GM12878 (cell line): ENCODE data around the gene CSTF1. TPM values are rescaled to one million over a fixed set of nuclear protein-coding genes. Genes with fewer than 3 reads are reported as not detected.

Experiments
- ATAC-seq: fragments of 200-7000 bp; cut with Tn5 transposase; 3 replicates; pipeline ENCODE4 v1.9.1; 2020; ENCODE audit warnings: mild to moderate bottlenecking, moderate library complexity
- BruUV-seq: library from RNA; stranded (reverse); fragments of 400-500 nt; replicated peaks from 2 replicates; lab custom pipeline; 2021; lab: Mats Ljungman, UMichigan
- CTCF ChIA-PET: fragments of 300-600 bp; sonication (Branson Sonifier 250); formaldehyde crosslinking; extraction: SDS; loops from one replicate; lab custom pipeline; 2021; ENCODE audit warnings: inconsistent platforms; lab: Yijun Ruan, JAX
- POLR2A ChIA-PET: fragments of 350-600 bp; formaldehyde crosslinking; extraction: SDS; loops from one replicate; lab custom pipeline; 2021; ENCODE audit warnings: inconsistent platforms; lab: Charles Lee
- RAD21 ChIA-PET: fragments of 300-600 bp; sonication (Branson Sonifier 250); formaldehyde crosslinking; loops from one replicate; lab custom pipeline; 2023; ENCODE audit warnings: antibody characterized with exemption; ENCODE audit not compliant: unreplicated experiment; lab: Charles Lee
- SMC1A ChIA-PET: fragments of 300-600 bp; sonication (Branson Sonifier 250); formaldehyde crosslinking; loops from one replicate; lab custom pipeline; 2023; ENCODE audit not compliant: unreplicated experiment, uncharacterized antibody; lab: Charles Lee
- DNase-seq: peaks from one replicate; pipeline ENCODE4 v3.0.0-alpha.2; 2011; ENCODE audit warnings: low read depth, low spot score
- FAIRE-seq: peaks from 3 replicates; lab custom pipeline; 2011; peaks lifted over from hg19 to GRCh38; lab: Jason Lieb, UNC
- H2AFZ ChIP-seq: 2 replicates; pipeline ENCODE4 v1.6.0; 2011; ENCODE audit warnings: low read depth, low read length, control low read depth; ENCODE audit not compliant: control insufficient read depth
- H3K27ac ChIP-seq: 2 replicates; pipeline ENCODE4 v1.5.1; 2011; ENCODE audit warnings: control low read depth; ENCODE audit not compliant: control insufficient read depth, insufficient read depth
- H3K27me3 ChIP-seq, 2 experiments: replicated peaks in 1 of 2; 2 replicates each; pipeline versions ENCODE4 v1.6.0 to v1.6.1; 2011; ENCODE audit warnings: low read length in 1 of 2; ENCODE audit not compliant: control insufficient read depth in 2 of 2, insufficient read depth in 2 of 2
- H3K36me3 ChIP-seq, 2 experiments: 2 replicates each; pipeline ENCODE4 v1.5.1; 2011; ENCODE audit warnings: low read length in 1 of 2; ENCODE audit not compliant: control insufficient read depth in 2 of 2, insufficient read depth in 2 of 2
- H3K4me1 ChIP-seq: 2 replicates; pipeline ENCODE4 v1.6.1; 2011; ENCODE audit warnings: mild to moderate bottlenecking, low read length, moderate library complexity, mixed read lengths; ENCODE audit not compliant: control insufficient read depth, insufficient read depth
- H3K4me2 ChIP-seq: 2 replicates; pipeline ENCODE4 v1.6.0; 2011; ENCODE audit warnings: control low read depth; ENCODE audit not compliant: control insufficient read depth, insufficient read depth
- H3K4me3 ChIP-seq: fragments of 200-600 bp; sonication (generic); 2 replicates; pipeline ENCODE4 v1.5.1; 2016
- H3K79me2 ChIP-seq: 2 replicates; pipeline ENCODE4 v1.6.0; 2011; ENCODE audit warnings: low read length; ENCODE audit not compliant: control insufficient read depth, insufficient read depth
- H3K9ac ChIP-seq: 2 replicates; pipeline ENCODE4 v1.8.0; 2011; ENCODE audit warnings: low read length, control low read depth, mixed read lengths; ENCODE audit not compliant: control insufficient read depth, insufficient read depth
- H3K9me3 ChIP-seq: replicated peaks from 3 replicates; pipeline ENCODE4 v1.5.1; 2011; ENCODE audit warnings: mild to moderate bottlenecking, low read length; ENCODE audit not compliant: control insufficient read depth, insufficient read depth
- H4K20me1 ChIP-seq: 2 replicates; pipeline ENCODE4 v1.6.0; 2011; ENCODE audit not compliant: control insufficient read depth, insufficient read depth
- CUX1 ChIP-seq: IDR thresholded peaks from 2 replicates; pipeline ENCODE4 v1.6.1; 2012; ENCODE audit warnings: improper control_type of control experiment, low read depth, low read length; ENCODE audit not compliant: insufficient replicate concordance
- MYB ChIP-seq: fragments of 150-350 bp; IDR thresholded peaks from 2 replicates; pipeline ENCODE4 v1.6.1; 2014; ENCODE audit warnings: mild to moderate bottlenecking, low read depth, low read length, borderline replicate concordance
- NKRF ChIP-seq: fragments of 450-650 bp; conservative IDR thresholded peaks from 2 replicates; pipeline ENCODE4 v1.6.1; 2017; ENCODE audit warnings: mild to moderate bottlenecking, moderate library complexity
- RFX5 ChIP-seq: IDR thresholded peaks from 2 replicates; pipeline ENCODE4 v1.6.1; 2011; ENCODE audit warnings: low read depth, low read length, improper control_type of control experiment
- SIN3A ChIP-seq: IDR thresholded peaks from 2 replicates; pipeline ENCODE4 v1.6.1; 2012; ENCODE audit warnings: low read depth, low read length, improper control_type of control experiment
- SMC3 ChIP-seq: IDR thresholded peaks from 2 replicates; pipeline ENCODE4 v1.6.1; 2011; ENCODE audit warnings: low read length, improper control_type of control experiment, borderline replicate concordance
- SPI1 ChIP-seq: IDR thresholded peaks from 2 replicates; pipeline ENCODE4 v1.6.1; 2011; ENCODE audit warnings: low read depth, mild to moderate bottlenecking, low read length, moderate library complexity, borderline replicate concordance; ENCODE audit not compliant: insufficient read depth
- WGBS: methylation state at CpG from one replicate; pipeline ENCODE4 v1.1.6; 2016; ENCODE audit warnings: low lambda C conversion rate; ENCODE audit not compliant: insufficient replicate concordance, insufficient coverage; ENCODE audit errors: missing lambda C conversion rate; 5-methylcytosine and 5-hydroxymethylcytosine counted together
- in situ Hi-C: fragments of 300-500 bp; cut with MboI; formaldehyde crosslinking; loops from 9 replicates; pipeline ENCODE4 v1.14.3; 2018; ENCODE audit warnings: mixed read lengths
- intact Hi-C: fragments of 100-400 bp; cut with micrococcal nuclease; formaldehyde crosslinking; loops from one replicate; pipeline ENCODE4 v1.14.2; 2022; ENCODE audit not compliant: unreplicated experiment
- polyA plus RNA-seq, 11 experiments: library from polyadenylated mRNA; depleted of rRNA in 4 of 11; unstranded in 6 of 11; stranded (reverse) in 5 of 11; fragments of >200 nt; fragmentation: Nextera tagmentation in 4 of 11; fragmentation: Illumina TruSeq in 1 of 11; extraction: Ambion mirVana in 4 of 11; extraction: Trizol in 1 of 11; gene quantifications; 1 replicate in 1 of 11; 2 replicates in 10 of 11; pipeline versions ENCODE4 v1.2.1 to v1.2.3, GENCODE V29; 2011 to 2016; ENCODE audit warnings: inconsistent platforms in 2 of 11, missing spikeins in 2 of 11, low read depth in 1 of 11
- total RNA-seq, 4 experiments: library from RNA; depleted of rRNA in 3 of 4; stranded (reverse); fragments of >200 nt in 3 of 4; fragmentation: Illumina TruSeq in 1 of 4; extraction: Trizol in 1 of 4; gene quantifications; 2 replicates each; pipeline versions ENCODE4 v1.2.1 to v1.2.3, GENCODE V29; 2013 to 2021
- TF ChIP-seq, protein P1 (sequence below): IDR thresholded peaks from 2 replicates; pipeline ENCODE4 v1.6.1; 2011; ENCODE audit warnings: mild to moderate bottlenecking, low read depth, low read length, moderate library complexity; ENCODE audit not compliant: insufficient replicate concordance
- TF ChIP-seq, protein P2 (sequence below): IDR thresholded peaks from 2 replicates; pipeline ENCODE4 v1.6.1; 2012; ENCODE audit warnings: mild to moderate bottlenecking, low read depth, low read length

CSTF1 gene
- total and polyA plus RNA-seq, 10 of the 15 experiments (the other 5 are each of a cell fraction or from before 2014, with no cell fraction given): 41.8 to 89.1 (median 50.1) TPM

DNA sequence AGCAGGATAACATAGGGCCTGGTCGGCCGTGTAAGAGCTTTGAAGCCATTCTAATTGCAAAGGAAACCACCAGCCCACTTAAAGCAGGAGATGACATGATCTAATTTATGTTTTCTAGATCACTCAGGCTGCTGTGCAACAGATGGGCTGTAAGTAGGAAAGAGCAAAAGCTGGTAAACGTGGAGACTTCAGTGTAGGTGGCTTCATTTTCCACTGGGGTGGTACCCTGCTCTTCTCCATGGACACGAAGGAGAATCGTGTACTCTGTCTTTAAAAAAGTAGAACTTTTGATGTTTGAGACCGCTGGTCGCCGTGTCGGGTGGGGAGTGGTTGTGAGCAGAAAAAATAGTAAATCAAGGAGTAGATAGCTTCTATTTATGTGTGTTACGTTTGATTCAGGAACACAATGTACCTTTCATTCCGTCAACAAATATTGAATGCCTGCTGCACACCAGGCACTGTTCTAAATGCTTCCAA, 26.0 kb downstream of the CSTF1 start:
- DNase-seq: no peak
- peaks cover 4% of the 10 kb centered on the region for H3K4me1 ChIP-seq
- 68% methylated on average over 11 of the region's 11 CpGs for WGBS
- ATAC-seq: no peak
- H3K79me2 ChIP-seq: no peaks in the 10 kb centered on the region
- H3K4me3 ChIP-seq: no peak overlapping the region
- H2AFZ ChIP-seq: no peak overlapping the region
- TF ChIP-seq, protein P1, sequence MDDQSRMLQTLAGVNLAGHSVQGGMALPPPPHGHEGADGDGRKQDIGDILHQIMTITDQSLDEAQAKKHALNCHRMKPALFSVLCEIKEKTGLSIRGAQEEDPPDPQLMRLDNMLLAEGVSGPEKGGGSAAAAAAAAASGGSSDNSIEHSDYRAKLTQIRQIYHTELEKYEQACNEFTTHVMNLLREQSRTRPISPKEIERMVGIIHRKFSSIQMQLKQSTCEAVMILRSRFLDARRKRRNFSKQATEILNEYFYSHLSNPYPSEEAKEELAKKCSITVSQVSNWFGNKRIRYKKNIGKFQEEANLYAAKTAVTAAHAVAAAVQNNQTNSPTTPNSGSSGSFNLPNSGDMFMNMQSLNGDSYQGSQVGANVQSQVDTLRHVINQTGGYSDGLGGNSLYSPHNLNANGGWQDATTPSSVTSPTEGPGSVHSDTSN: no peak
- TF ChIP-seq NKRF: no peak
- TF ChIP-seq, protein P2, sequence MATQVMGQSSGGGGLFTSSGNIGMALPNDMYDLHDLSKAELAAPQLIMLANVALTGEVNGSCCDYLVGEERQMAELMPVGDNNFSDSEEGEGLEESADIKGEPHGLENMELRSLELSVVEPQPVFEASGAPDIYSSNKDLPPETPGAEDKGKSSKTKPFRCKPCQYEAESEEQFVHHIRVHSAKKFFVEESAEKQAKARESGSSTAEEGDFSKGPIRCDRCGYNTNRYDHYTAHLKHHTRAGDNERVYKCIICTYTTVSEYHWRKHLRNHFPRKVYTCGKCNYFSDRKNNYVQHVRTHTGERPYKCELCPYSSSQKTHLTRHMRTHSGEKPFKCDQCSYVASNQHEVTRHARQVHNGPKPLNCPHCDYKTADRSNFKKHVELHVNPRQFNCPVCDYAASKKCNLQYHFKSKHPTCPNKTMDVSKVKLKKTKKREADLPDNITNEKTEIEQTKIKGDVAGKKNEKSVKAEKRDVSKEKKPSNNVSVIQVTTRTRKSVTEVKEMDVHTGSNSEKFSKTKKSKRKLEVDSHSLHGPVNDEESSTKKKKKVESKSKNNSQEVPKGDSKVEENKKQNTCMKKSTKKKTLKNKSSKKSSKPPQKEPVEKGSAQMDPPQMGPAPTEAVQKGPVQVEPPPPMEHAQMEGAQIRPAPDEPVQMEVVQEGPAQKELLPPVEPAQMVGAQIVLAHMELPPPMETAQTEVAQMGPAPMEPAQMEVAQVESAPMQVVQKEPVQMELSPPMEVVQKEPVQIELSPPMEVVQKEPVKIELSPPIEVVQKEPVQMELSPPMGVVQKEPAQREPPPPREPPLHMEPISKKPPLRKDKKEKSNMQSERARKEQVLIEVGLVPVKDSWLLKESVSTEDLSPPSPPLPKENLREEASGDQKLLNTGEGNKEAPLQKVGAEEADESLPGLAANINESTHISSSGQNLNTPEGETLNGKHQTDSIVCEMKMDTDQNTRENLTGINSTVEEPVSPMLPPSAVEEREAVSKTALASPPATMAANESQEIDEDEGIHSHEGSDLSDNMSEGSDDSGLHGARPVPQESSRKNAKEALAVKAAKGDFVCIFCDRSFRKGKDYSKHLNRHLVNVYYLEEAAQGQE: no peak
- TF ChIP-seq MYB: no peak
- no peak for TF ChIP-seq RFX5
- no peak for TF ChIP-seq SPI1
- TF ChIP-seq CUX1: no peak
- TF ChIP-seq SMC3: no peak
- TF ChIP-seq SIN3A: no peak
- CTCF ChIA-PET: no interaction called here
- H3K9ac ChIP-seq: no peak overlapping the region
- intact Hi-C loops (no loop called here), in situ Hi-C loops (no loop called here)
- H3K36me3 ChIP-seq: no peaks in the 10 kb centered on the region
- BruUV-seq: no TSS peak
- POLR2A ChIA-PET: no interaction called here
- RAD21 ChIA-PET: no interaction called here
- H3K27ac ChIP-seq: no peak overlapping the region
- no peaks in the 10 kb centered on the region for H4K20me1 ChIP-seq
- no peaks in the 10 kb centered on the region for H3K27me3 ChIP-seq
- no peak overlapping the region for H3K4me2 ChIP-seq
- SMC1A ChIA-PET: interaction anchor here (0.9 kb wide), 1 partner anchor 22 kb away, joined by 4 read pairs; no protein-coding TSS in a partner anchor
- FAIRE-seq: no peak
- no peaks in the 10 kb centered on the region for H3K9me3 ChIP-seq
